A204.1 (cell line): ENCODE data around the gene DSG3.
"Not testable (repeated sequence)": the region's sequence is repeated elsewhere in the genome, so short reads cannot be mapped to it uniquely, and the experiment has no call there.

ENCODE experiments used
- FAIRE-seq: peaks from 2 replicates; lab custom pipeline; 2012; peaks lifted over from hg19 to GRCh38; lab: Jason Lieb, UNC

DSG3 gene

DNA sequence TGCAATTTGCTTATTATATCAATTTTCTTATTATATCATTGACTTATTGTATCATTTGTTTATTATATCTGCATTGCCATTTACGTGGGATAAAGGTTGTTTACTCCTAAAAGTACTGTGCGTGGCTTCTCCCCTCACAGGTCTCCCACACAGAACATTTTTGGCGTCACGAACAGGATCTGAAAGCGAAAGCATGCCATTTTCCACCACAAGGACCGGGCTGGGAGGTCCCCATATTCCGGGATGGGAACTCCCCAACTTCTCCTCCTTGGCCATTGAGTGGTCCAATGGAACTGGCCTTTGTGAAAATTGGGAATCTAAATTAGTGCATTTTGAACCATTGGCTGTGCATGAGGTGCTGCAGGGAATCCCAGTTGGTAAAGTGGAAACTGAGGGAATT lies 45.6 kb downstream of the DSG3 start:
- FAIRE-seq, result no peak

DNA sequence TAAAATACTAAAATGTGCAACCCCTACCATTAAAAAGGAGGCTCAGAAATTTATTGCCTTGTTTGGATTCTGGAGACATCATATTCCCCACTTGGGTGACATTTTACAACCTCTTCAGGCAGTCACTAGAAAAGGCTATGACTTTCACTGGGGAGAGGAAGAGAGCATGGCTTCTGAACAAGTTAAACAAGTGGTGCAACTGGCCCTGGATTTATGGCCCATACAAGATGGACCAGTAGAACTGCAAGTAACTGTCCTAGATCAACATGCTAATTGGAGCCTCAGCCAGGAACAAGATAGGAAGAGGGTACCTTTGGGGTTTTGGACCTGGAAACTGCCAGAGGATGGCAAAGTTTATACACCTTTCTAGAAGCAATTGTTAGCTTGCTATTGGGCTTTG lies 46.4 kb downstream of the DSG3 start:
- FAIRE-seq, result no peak

DNA sequence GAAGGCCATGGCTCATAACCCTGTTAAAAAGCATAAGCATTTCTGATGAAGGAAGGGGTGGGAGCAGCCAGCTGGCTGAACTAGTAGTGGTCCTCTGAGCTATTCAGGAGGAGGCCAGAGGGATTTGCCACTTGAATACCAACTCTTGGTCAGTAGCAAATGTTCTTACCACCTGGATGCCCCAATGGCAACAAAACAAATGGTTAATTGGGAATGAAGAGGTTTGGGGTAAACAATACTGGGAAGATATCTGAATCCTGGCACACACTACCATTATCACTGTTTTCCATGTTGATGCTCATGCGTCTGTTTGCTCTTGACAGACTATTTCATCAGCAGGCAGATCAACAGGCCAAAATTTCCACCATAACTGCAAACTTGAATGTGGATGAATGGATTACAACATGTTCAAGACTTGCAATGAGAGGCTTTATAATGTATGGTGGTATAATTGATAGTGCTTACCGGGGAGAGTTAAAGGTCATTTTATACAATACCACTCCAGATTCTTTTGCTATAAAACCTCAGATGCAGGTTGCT lies 47.2 kb downstream of the DSG3 start:
- not testable (repeated sequence) for FAIRE-seq

DNA sequence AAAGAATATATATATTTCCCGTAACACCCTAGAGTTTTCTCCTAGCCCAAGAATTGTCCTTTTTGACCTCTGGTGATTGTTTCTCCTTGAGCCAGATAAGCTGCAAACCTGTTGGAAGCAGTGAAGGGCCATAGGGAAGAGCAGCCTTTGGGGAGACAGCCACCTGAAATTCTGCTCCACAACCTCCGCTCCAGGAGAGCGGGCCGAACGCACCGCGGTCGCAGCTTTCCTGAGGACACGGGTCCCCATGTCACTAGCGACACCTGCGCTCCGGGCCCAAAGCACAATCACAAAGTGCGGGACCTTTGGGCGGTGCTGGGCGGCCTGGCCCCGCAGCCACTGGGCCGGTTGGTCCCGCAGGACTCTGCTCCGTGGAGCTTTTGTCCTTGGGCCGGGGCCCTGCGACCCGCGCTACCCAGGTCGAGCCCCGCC lies 49.9 kb downstream of the DSG3 start:
- FAIRE-seq, result no peak

DNA sequence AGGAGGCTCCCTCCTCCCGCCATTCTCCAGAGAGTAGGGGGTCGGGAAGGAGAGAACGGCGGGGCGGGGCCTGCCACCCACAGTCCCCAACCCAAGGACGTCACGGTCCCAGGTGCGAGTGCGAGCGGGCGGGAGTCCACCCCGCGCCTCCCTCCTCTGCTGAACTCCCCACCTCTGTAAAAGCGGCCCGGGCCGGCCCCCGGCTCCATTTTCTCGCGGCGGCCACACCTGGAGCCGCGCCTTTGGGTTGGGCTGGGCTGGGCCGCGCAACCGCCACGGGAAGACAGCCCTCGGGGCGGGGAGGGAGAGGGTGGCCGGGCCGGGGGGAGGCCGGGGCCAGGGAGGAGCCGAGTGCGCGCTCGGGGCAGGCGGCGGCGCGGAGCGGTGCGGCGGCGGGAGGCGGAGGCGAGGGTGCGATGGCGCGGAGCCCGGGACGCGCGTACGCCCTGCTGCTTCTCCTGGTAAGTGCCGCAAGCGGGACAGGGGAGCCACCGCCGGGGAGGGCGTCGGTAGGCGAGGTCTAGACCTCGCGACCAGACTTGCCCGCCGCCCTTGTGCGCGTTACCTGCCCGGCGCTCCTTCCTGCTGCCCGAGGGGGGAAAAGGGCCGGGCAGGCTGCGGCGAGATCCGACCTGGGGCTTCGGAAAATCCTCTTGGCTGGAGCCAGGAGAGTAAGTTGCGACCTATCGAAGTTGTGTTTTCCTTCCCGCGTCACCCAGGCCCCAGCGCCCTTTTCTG lies 50.5 kb downstream of the DSG3 start, which contains the start of gene DSG2:
DSG2 (plus strand) TSS at position 342 of the 738 bp plus-strand sequence; CDS start at position 417, 75 bp downstream.
- no peak for FAIRE-seq

DNA sequence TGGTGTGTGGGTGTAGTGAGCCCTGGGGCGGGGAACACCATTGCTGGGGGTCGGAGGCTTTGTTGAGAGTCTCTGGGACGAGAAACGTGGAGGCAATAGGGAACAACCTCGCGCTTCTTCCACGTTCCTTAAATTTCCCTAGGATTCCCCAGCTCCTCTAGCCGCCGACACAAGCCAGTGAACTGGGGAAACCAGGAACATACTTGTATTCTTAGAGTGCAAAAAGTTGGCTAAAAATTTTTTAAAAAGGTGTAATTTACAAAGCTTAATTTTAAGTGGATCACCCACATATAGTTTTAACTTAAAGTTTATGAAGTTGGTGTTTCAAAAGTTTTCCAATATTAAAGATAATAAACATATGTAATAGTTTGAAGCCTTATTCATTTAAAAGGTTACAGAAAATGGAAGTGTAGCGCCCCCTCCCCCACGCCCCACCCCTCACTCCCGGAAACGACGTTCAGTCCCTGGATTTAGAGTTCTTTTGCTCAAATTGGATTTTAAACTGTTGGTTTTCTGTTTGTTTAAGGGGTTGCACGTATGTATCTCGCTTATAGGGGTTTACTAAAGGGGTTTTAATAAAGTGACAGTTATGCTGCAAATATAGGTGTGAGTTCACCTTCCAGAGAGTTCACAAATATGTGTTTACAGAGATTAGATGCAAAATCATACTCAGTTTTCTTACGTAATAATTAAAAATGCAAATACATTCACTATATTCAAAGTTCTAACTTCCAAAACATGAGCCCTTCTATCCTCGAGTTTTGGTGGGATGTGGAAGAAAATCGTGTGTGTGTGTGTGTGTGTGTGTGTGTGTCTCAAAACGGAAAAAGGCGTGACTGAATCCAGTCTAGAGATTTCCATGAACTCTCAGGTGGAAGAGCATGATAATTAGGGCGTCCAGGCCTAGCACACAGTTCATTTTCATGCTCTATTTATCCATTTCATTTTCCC lies 51.3 kb downstream of the DSG3 start:
- no peak for FAIRE-seq

DNA sequence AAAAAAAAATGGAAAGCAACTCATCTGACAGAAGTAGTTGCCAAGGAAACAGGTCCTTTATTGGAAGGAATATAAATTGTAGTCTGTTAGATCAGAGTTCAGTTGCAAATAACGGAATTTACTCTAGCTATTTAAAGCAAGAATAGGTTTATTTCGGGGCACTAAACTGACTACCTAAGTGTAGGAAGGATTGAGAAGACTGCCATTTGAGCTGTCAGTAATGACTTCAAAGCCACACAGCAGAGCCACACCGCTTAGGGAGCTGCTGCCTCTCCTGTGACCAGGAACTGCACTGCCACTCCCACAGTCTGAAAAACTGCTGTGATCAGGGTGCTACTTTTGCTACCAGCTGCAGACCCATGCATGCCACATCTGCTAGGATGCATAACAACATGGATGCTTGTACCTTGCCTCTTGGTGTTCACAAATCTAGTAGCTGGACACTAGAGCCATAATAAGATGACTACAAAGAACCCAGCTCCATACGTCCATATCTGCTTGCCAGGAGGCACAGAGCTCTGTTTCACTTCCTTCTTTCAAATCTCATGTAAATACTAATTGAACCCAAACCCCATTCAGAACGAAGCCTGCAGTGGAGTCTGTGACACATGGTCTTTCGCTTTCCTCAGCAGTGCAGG lies 52.6 kb downstream of the DSG3 start:
- no peak for FAIRE-seq

DNA sequence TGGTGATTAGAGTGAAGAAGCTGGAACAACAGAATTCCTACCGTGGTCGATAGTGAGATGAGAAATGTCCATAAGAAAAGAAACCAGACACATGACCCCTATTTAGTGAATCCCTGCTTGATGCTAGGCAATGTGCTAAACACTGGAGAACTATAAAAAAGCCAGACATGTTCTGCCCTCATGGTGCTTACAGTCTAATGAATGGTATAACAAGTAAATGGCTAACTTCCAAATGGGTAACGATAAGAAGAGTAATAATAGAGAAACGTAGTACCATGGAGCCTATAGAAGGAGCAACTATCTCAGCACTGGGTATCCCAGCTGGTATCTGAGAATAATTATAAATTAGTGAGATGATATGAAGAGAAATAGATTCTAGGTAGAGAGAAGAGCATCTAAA lies 55.5 kb downstream of the DSG3 start:
- FAIRE-seq, result no peak

DNA sequence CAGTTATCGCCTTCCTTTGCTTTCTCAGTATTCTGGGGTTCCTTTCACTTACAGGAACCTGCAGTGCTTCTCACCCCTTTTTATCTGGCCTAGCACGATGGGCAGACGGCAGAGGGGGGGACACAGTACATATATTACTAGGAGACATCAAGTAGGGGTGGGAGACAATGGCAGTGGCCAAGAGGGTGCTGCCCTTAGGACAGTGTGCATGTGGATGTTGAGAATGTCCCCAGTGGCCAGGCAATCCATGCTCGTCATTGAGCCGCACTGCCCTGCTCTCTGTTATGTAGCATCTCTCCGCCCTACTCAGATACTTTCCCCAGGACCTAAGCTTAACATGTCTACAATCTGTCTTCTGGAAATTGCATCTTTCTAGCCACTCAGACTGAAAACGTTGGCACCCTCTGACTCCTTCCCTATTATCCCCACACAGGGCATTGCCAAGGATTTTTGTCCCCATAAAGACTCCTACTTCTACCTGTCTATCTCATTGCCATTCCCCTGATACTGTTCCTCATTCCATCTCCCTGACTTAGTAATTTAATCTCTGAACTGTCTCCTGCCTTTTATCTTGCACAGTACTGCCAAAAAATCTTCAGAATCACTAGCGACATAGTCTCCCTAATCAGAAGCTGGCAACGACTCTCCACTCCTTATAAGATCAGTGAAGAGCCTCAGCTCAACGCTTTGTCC lies 57.1 kb downstream of the DSG3 start:
- no peak for FAIRE-seq

DNA sequence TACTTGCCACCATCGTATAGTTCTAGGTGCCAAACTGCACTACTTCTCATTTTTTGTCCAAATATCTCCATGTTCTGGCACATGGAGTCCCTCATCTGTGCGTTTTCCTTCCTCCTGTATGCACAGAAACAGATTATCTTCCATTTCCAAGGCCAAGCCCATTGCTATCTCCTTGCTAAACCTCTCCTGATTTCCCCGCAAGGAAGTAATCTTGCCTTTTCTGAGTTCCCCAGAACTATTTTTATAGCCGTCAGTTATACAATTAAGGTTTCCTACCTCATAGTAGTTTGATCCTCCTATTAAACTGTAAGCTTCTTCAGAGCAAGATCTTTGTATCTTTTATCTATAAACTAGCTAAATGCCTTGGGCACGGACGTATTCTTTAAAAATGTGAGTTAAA lies 57.6 kb downstream of the DSG3 start:
- FAIRE-seq, result no peak

DNA sequence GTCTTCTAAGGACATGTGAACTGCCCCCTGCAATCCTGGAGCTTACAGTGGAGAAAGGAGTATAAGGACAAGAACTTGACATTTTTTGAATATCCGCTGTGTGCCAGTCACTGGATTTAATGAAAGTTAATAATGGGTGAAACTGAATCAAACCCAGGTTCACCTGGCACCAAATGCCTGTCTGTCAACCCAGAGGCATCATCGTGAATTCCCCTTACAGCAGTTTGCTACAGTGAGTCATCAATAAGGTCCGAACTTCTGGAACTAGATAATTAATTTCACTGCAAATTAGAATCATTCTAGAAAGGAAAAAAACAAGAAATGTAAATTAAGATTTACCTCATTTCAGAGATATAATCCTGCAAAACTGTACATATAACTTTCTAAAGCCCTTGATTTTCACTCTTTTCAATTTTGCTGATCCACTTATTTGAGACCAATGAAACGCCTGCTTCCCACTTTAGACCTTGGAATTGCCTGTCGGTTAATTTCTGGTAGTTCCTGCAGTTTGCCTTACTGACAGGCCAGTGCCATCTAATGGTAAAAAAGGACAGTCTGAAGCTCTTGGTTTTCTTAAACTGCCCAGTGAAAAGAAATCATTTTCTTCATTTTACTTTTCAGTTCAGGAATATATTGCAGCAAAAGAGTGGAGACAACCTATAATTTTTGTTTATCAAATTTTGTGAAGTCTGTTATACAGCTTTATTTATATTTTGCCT lies 58.6 kb downstream of the DSG3 start:
- FAIRE-seq, result peak; percentile 29

DNA sequence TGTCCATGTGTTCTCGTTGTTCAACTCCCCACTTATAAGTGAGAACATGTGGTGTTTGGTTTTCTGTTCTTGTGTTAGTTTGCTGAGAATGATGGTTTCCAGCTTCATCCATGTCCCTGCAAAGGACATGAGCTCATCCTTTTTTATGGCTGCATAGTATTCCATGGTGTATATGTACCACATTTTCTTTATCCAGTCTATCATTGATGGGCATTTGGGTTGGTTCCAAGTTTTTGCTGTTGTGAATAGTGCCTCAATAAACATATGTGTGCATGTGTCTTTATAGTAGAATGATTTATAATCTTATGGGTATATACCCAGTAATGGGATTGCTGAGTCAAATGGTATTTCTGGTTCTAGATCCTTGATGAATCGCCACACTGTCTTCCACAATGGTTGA lies 59.6 kb downstream of the DSG3 start:
- FAIRE-seq, result not testable (repeated sequence)

DNA sequence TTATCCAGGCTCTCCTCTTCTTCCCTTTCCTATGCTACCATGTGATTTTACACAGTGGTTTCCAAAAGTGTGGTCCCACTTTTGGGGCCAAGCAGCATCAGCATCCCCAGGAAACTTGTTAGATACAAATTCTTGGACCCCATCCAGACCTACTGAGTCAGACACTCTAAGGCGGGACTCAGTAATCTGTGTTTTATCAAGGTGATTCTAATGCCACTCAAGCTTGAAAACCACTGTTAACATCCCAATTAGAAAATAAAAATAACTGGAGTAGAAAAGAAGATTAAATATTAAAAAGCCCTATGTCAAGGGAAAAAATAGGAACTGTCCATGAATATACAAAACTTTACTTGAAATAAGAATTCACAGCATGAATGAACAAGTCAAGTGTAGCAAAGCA lies 61.2 kb downstream of the DSG3 start:
- no peak for FAIRE-seq

DNA sequence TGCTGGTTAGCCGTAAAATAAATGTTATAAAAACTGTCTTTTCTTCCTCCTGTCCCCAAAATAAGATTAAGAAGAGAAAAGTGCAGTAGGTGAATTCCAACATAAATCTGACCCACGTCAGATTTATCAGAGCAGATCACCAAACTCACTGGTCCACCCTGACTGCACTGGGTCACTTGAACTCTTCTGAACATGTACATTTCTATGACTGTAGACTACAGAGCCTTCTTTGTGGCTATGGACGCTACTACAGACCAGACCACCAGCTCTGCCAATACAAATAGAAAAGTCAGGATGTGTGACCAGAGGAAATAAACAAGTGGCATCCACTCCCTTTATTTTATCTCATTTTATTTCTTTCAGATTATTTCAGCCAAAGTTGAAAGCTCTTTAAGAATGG lies 62.0 kb downstream of the DSG3 start:
- FAIRE-seq, result no peak

DNA sequence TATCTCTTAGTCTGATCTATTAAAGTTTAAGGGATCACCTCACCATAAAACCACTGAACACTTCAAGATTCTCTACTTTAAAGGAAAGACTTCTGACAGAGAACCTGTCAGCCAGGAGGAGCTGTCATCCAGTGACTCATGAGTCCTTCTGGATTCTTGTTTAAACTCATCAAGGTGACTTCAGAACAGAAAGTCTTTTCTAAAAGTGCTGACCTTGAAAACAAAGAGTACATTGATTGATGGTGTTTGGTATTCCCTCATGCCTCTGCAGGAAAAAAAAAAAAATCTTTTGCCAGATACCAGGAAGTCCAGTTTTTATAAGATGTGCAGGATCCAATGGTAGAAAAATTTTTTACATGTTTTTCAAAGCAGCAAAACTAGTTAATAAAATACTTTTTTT lies 62.8 kb downstream of the DSG3 start:
- FAIRE-seq, result no peak

DNA sequence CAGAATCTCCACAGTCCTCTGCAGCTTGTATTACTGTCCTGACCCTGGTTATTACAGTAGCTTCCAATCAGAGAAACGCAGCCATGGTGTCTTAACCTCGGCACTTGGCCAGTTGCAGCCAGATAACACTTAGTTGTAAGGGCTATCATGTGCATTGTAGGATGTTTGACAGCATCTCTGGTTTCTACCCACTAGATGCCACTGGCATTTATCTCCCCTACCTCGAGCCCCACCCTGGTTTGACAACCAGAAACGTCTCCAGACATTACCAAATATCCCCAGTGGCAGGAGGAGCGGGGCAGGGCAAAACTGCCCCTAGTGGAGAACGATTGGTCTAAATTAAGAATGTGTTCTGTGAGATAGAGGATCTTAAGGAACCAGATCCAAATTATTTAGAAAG lies 63.6 kb downstream of the DSG3 start:
- no peak for FAIRE-seq

DNA sequence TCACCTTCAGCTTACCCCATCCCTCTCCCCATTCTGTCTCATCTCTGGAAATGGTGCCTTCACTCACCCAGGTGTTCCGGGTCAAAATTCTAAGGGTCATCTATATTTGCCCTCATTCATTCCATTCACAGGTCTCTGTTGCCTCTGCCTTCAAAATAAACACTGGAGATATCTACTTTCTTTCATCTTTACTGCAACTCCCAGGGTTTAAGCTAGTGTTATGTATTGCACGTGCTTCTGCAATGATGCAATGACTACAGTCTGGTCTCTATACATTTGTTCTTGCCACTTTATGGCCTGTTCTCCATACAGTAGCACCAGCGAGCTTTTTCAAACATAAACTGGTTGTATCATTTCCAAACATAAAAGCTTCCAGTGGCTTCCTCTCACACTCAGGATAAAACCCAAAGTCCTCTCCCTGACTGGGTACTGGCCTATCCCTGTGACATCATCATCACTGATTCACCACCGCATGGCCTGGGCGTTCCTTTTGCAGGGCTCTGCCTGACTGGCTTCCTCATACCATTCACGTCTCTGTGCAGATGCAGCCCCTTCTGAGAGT lies 64.7 kb downstream of the DSG3 start:
- no peak for FAIRE-seq

DNA sequence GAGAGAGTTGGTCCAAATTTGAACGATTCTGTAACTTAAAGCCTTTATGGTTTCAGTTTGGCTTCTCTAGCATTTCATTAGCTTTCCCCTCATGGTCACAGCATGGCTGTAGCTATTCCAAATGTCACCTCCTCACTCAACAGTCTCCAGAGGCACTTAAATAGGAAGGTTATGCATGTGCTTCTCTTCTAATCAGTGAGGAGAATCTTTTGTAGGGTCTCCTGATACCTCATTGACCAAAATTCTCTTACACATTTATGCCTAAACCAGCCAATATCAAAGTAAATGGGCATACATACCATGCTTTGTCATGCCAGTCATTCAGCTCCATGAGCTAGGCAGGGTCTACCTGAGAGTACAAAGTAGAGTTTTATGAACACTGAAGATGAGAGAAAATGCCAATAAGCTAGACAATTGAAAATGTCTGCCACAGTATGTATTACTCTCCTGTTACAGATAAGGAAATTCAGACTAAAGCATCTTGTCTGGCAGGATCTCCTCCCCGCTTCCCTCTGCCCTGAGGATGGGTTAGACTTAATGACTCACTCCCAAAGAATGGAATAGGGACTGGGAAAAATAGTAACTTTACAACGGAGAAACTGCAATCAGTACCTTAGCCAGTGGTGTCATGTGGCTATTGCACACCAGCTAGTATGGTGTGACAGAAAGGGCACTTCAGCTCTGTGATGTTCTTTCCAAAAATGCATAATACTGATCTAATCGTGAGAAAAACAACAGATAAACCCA lies 65.8 kb downstream of the DSG3 start:
- no peak for FAIRE-seq

DNA sequence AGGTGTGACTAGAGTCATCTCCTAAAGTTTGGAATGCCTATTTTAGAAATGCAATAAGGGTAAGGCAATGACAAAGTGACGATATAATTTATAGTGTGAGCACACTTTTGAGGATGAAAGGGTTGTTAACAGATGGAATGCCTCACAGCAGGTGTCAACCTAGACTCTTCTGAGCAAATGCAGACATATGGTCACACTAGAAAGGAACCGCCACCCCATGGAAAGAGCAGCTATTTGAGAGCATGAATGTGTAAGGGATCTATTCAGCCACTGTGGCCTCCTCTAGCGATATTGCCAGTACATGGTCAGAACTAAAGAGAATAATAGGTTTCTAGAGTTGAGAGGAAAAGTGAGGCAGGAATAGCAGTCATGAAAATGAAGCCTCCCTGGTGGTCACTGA lies 68.9 kb downstream of the DSG3 start:
- no peak for FAIRE-seq

DNA sequence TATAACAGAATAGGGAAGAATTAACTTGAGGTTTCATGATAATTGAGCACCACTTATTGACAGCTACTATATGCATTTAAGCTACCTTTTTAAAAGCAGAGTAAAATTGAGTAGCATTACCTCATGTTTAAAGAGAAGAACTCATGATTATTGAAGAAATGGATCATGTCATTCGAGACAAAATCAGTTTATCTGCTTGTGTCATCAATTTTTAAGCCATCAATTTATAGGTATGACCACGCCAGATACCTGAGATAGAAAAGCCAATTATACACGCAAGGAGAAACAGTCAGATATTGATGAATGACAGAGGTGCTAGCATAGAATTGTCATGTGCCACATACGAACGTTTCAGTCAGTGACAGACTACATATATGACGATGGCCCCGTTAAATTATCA lies 78.8 kb downstream of the DSG3 start:
- FAIRE-seq, result no peak
